ENCODE data around the gene TERB2.

DNA sequence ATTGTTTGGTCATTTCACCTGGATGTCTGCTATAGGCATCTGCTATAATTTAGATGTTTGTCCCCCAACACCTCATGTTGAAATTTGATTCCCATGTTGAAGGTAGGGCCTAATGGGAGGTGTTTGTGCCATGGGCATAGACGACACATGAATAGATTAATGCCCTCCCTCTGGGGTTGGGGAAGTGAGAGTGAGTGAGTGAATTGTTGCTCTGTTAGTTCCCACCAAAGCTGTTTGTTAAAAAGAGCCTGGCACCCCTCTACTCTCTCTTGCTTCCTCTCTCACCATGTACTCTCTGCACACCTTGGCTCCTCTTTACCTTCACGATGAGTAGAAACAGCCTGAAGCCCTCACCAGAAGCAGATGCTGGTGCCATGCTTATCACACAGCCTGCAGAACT lies 42.6 kb downstream of the TERB2 start:
- no peak for TF ChIP-seq SP1 (IDR thresholded peaks at IDR 0.05; ENCODE audit: low read depth)
- TF ChIP-seq SIN3A (IDR thresholded peaks at IDR 0.05; ENCODE audit: low read depth): no peak
- TF ChIP-seq EZH2 (IDR thresholded peaks at IDR 0.05): no peak
- no peak for TF ChIP-seq ZNF274 (IDR thresholded peaks at IDR 0.05; ENCODE audit: low read depth, low read length)
- no peak for TF ChIP-seq CTCF (IDR thresholded peaks at IDR 0.05 in 2 of 3, conservative IDR thresholded peaks at IDR 0.05 in 1 of 3; ENCODE audit: borderline replicate concordance in 1 of 3, insufficient read depth in 1 of 3, low read depth in 2 of 3, low read length in 2 of 3)
- TF ChIP-seq POLR2A (IDR thresholded peaks at IDR 0.05; ENCODE audit: borderline replicate concordance, extremely low read depth, insufficient read depth, insufficient read length): no peak
- TF ChIP-seq RAD21 (IDR thresholded peaks at IDR 0.05; ENCODE audit: low read depth): no peak
- TF ChIP-seq POLR2AphosphoS5 (IDR thresholded peaks at IDR 0.05; ENCODE audit: low read depth, low read length): no peak
- no peak for TF ChIP-seq JUND (IDR thresholded peaks at IDR 0.05)
- TF ChIP-seq YY1 (IDR thresholded peaks at IDR 0.05; ENCODE audit: extremely low read depth, insufficient replicate concordance, low read depth, low read length): no peak
- TF ChIP-seq, protein P1, sequence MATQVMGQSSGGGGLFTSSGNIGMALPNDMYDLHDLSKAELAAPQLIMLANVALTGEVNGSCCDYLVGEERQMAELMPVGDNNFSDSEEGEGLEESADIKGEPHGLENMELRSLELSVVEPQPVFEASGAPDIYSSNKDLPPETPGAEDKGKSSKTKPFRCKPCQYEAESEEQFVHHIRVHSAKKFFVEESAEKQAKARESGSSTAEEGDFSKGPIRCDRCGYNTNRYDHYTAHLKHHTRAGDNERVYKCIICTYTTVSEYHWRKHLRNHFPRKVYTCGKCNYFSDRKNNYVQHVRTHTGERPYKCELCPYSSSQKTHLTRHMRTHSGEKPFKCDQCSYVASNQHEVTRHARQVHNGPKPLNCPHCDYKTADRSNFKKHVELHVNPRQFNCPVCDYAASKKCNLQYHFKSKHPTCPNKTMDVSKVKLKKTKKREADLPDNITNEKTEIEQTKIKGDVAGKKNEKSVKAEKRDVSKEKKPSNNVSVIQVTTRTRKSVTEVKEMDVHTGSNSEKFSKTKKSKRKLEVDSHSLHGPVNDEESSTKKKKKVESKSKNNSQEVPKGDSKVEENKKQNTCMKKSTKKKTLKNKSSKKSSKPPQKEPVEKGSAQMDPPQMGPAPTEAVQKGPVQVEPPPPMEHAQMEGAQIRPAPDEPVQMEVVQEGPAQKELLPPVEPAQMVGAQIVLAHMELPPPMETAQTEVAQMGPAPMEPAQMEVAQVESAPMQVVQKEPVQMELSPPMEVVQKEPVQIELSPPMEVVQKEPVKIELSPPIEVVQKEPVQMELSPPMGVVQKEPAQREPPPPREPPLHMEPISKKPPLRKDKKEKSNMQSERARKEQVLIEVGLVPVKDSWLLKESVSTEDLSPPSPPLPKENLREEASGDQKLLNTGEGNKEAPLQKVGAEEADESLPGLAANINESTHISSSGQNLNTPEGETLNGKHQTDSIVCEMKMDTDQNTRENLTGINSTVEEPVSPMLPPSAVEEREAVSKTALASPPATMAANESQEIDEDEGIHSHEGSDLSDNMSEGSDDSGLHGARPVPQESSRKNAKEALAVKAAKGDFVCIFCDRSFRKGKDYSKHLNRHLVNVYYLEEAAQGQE (IDR thresholded peaks at IDR 0.05; ENCODE audit: low read depth): no peak
